GF-D8 (cell line): ENCODE data around the gene IRF9.

ENCODE experiments used
- DNase-seq: peaks from one replicate; lab custom pipeline; 2025; lab: John Stamatoyannopoulos, UW

IRF9 gene

DNA sequence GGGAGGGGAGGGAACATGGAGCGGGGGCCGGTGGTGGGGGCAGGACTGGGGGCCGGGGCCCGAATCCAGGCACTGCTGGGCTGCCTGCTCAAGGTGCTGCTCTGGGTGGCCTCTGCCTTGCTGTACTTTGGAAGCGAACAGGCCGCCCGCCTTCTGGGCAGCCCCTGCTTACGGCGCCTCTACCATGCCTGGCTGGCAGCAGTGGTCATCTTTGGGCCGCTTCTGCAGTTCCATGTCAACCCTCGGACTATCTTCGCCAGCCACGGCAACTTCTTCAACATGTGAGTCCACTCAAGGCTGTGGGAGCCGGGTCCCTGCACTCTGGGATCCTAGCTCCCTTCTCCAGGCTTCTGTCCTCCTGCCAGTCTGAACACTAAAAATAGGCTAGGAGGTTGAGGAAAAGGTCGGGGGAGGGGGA lies 29.5 kb upstream of the IRF9 start:
- no peak for DNase-seq

- DNase-seq = no peak
These were observed 28.9 kb upstream of the IRF9 start for GRCh38 chr14:24132061-24132685.

GRCh38 chr14:24132976-24133375 lies 28.1 kb upstream of the IRF9 start:
- DNase-seq = no peak

GRCh38 chr14:24133735-24134134 lies 27.3 kb upstream of the IRF9 start:
- DNase-seq = no peak

DNA sequence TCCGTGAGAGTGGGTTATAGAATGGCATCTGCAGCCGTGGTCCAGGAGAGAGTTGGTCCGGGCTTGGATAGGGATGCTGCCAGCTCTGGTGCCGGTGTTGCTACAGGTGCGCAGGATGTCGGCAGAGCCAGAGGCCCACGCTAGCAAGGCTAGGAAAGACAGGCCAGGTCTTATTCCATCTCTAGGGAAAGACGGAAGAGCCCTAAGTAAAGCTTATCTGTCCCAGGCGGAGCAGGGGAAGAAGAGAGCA lies 25.6 kb upstream of the IRF9 start:
- DNase-seq = no peak

DNA sequence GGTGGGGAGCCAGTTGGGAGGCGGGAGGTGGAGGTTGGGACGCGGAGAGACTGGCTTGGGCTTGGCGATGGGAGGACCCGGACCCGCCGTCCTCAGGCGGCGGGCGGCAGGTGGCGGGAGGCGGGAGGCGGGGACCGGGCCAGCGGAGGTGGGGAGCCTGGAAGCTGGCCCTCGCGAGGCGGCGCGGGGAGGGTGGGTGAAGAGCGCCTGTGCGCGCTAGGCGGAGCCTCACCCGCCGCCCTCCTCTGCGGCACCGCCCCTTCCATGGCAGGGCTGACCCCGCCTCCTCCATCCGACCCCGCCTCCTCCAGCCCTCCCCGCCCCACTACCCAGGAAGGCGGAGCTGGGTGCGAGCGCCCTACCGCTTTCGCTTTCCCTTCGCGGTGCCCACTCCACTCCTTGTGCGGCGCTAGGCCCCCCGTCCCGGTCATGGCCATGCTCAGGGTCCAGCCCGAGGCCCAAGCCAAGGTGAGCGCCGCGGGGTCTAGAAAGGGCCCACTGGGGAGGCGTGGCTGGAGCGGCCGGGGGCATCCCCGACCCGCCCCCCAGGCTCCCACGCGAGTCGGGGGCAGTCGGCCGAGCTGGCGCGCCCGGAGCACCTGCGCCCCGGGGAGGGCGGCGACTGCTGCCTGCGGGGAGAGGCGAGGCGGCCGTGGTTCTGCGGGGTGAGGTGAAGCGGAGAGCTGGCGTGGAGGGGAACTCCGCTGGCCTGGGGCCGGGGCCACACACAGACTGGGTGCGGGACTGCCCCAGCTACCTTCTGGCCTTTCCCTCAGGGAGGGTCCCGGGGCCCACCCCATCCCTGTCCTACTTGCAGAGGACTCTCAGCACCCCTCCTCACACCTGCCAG lies 25.0 kb upstream of the IRF9 start, which contains the start of gene PSME1:
Gene PSME1 (plus strand): TSS at position 361 of the 850 bp plus-strand sequence. CDS start 69 bp downstream, at position 430.
- peak; percentile 67 for DNase-seq

- no peak for DNase-seq
These were observed 24.2 kb upstream of the IRF9 start for GRCh38 chr14:24136684-24137528.

GRCh38 chr14:24137529-24138395 lies 23.3 kb upstream of the IRF9 start:
- DNase-seq = no peak

- no peak for DNase-seq
These were observed 22.4 kb upstream of the IRF9 start for GRCh38 chr14:24138396-24139271.

DNA sequence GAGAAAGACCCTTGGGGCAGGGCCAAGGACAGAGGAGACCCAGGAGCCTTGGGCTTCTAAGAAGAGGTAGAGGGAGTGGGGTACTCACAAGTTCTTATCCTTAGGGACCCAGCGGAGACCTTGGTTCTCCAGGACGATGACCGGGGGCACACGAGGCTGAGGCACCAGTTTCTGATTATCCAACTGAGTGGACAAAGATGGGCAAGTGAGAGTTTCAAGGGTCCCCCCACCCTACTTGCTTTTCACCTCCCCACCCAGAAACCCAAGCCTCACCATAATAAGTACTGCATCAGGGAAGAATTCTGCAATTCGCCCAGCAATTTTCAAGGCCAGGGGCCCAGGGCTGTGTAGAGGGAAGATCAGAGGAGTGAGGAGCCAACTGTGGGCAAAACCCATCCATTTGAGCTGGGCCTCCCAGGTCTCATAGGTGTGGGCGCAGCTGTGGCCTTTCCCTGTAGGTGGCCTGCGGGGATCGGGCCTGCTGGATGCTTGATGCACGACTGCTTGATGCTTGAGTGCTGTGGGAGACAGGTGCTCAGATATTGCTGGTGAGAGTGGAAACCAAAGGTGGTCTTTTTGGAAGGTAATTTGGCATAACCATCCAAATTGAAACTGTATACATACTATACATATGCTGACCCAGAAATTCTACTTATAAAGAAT lies 21.7 kb upstream of the IRF9 start:
- no peak for DNase-seq

DNA sequence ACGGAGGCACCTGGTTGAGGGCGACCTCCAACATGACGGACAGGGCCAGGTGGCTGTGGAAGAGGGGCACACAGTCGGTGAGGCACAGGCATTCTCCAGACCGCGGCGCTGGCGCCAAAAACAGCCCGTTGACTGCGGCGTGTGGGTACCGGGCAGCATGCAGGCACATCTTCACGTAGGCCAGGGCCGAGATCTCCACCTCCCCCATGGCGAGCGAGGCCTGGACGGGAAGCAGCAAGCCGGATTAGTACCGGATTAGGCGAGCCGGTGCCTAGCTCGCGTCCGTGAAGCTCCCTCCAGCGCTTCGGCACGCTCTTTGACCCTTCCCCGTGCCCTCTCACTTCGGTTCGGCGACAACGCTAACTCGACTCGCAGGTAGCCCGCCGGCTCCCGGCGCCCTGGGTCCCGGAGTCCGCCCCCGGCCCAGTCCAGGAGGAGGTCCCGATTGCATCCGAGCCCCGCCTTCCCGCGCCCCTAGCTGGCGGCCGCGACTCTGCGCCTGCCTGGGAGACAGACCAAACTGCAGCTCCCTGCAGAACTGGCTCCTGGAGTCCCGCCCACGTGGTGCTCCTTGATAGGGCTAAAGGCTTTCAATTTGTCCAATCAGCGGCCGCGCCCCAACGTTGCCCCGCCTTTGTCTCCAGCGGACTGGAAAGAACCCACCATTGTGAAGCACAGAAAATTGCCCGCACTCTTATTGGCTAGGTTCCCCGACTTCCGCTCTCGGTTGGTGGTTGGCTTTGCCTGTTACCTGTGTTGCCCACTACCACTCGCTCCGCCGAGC lies 19.8 kb upstream of the IRF9 start, which contains the start of gene EMC9:
Gene EMC9 (minus strand): TSS at position 495 of the 784 bp plus-strand sequence. CDS start 287 bp downstream, at position 208.
- peak; percentile 98 for DNase-seq

DNA sequence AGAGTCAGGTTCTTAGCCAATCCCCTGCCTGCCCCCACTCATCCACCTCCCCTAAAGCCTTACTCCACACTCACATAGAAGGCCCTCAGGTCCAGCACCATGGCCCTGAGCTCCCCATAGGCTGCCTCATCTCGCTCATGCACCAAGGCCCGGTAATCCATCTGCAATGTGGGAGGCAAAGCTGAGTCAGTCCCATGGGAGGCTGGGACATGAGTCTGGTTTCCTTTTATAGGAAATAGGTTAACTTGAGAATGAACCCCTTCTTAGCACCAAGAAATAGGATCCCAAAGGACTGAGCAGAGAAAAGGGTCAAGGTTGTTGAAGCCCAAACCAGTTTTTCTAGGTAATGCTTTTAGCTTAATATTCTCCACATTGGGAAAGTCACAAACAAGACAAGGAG lies 17.6 kb upstream of the IRF9 start:
- no peak for DNase-seq

- DNase-seq = no peak
These were observed 16.6 kb upstream of the IRF9 start for GRCh38 chr14:24144451-24144850.

GRCh38 chr14:24145219-24145618 lies 15.8 kb upstream of the IRF9 start:
- no peak for DNase-seq

DNA sequence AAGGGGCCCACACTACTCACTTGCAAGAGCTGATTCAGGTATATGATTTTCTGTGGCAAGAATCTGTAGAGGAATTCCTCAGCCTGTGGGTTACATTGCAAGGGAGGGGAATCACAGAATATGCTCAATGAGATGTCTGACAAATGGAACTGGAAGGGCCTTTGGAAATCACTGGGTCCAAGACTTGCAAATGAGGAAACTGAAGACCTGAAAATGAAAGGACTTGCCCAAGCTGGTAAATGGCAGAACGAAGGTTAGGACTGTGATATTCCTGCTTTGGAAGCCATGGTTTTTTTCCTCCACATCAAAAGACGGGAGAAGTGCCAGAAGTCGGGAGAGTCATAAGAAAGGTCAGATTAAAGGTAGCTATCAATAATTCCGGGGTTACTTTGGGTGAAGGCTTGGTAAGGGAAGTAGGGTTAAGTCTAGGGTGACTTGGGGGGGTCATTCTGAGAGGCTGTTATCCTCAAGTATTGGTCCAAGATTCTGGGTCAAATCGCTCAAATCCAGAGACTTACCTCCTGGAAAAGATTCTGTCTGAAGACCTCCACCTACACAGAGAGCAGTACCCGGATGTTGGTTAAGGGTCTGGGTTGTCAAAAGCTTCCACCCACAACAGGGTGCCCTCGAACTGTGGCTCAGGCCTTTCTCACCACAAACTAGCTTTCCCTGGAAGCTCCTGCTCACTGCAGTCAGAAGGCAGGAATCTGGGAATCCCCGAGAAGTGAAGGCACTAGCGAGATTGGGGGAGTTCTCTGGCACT lies 15.2 kb upstream of the IRF9 start:
- DNase-seq = no peak

DNA sequence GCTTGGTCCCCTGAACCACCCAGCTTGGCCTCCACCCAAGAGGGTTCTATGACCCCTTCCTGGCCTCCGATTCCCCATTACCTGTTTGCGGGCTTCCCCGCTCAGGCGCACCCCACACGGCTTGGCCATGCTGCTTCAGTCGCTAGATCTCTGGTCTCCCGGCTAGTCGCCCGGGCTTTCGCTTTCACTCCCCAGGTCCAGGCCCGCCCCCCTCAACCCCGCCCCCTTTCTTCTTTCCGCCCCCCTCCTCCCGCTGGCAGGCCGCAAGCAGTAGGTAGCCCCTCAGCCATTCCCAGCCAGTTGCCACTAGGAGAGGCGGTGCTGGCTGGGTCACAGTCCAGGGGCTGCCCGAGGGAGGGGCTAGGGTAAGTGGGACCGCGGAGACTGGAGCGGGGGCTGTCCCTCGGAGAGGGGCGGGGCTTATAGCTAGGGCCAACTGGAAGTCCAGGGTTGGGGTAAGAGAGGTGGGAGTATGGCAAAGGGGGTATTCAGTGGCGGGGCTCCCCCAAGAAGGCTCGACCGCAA lies 14.6 kb upstream of the IRF9 start, which contains the start of gene PSME2:
Gene PSME2 (minus strand): TSS at position 158 of the 525 bp plus-strand sequence. CDS start 29 bp downstream, at position 129.
- peak; percentile 85 for DNase-seq

DNA sequence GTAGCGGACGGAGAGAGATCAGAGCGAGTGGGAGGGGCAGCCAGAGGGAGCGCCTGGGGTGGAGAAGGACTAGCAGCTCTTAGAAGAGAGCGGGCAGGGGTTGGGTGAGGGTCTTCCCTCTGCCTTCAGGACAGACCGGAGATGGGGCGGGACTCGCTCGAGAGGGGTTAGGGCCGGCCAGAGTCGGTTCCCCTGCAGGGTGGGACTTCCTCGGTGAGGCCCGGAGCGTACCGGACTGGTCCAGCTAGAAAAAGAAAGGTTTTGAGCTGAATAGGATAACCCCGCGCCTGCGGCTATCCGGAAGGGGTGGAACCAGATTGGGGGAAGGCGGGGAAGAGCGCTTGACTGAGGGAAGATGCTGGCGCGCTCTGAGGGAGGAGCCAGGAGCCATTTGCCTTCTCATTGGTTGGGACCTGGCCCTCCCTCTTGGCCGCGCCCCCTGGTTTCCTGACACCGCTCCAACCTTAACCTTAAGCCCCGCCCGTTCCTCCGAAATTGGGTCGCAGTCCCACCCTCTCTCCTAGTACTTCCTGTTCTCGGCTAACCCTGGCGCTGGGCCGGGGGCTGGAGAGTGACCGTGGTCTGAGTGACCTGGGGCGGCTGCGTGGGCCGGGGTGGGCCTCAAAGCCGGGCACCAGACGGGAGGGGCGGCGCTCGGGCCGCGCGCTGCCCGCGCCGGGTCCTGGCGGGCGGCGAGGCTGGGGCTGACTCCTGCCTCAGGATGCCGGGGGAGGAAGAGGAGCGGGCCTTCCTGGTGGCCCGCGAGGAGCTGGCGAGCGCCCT lies 13.9 kb upstream of the IRF9 start, which contains the start of gene RNF31:
Gene RNF31 (plus strand): TSS at position 521 of the 783 bp plus-strand sequence. CDS start 201 bp downstream, at position 722.
- peak; percentile 96 for DNase-seq
